ENCODE results near the gene NOL12. TPM values are rescaled to one million over a fixed set of nuclear protein-coding genes. Genes with fewer than 3 reads are reported as not detected.
"Not testable (repeated sequence)": the region's sequence is repeated elsewhere in the genome, so short reads cannot be mapped to it uniquely, and the experiment has no call there.

Gene NOL12
- total RNA-seq, 2 donors from 2014 or later = 25.2 to 48.4 TPM

- peak; percentile 83 for DNase-seq
- Histone ChIP-seq H3K4me1 (peaks cover 29% of the 10 kb centered on the region), H3K27me3 (no peaks in the 10 kb centered on the region), H3K9ac (ENCODE audit: low read depth in 2 of 2, low read length in 2 of 2) (peak overlapping the region in 1 of 2 donors; percentile 99), H3K4me3 (no peak overlapping the region), H3K27ac (peak overlapping the region; percentile 77), H3K36me3 (no peaks in the 10 kb centered on the region), H3K9me3 (no peaks in the 10 kb centered on the region)
- intact Hi-C loops (cut with DNase I) = loop anchor here (5.0 to 10.0 kb wide), 2 partner anchors 43 to 110 kb away; no protein-coding TSS in a partner anchor
- TF ChIP-seq CTCF (IDR thresholded peaks at IDR 0.05) = no peak
Measured at GRCh38 chr22:37684803-37685615, 1.1 kb upstream of the NOL12 start.

- no peak for TF ChIP-seq CTCF (IDR thresholded peaks at IDR 0.05)
- Histone ChIP-seq H3K27me3 (no peaks in the 10 kb centered on the region), H3K9ac (ENCODE audit: low read depth in 2 of 2, low read length in 2 of 2) (peak overlapping the region in 1 of 2 donors; percentile 19), H3K4me1 (peaks cover 21% of the 10 kb centered on the region), H3K27ac (no peak overlapping the region), H3K9me3 (no peaks in the 10 kb centered on the region), H3K36me3 (peaks cover 25% of the 10 kb centered on the region), H3K4me3 (no peak overlapping the region)
- DNase-seq = no peak
- intact Hi-C loops (cut with DNase I) = loop anchor here (5.0 kb wide), 1 partner anchor 42 kb away; no protein-coding TSS in a partner anchor
Measured at GRCh38 chr22:37690407-37690806, 4.3 kb downstream of the NOL12 start.

GRCh38 chr22:37690901-37691504 is 4.9 kb downstream of the NOL12 start:
- no peak for DNase-seq
- no peak overlapping the region for H3K9ac ChIP-seq (ENCODE audit: low read depth in 2 of 2, low read length in 2 of 2)
- no peak for TF ChIP-seq CTCF (IDR thresholded peaks at IDR 0.05)
- H3K4me3 ChIP-seq = no peak overlapping the region
- peaks cover 25% of the 10 kb centered on the region for H3K36me3 ChIP-seq
- no peaks in the 10 kb centered on the region for H3K9me3 ChIP-seq
- H3K27ac ChIP-seq = no peak overlapping the region
- H3K27me3 ChIP-seq = no peaks in the 10 kb centered on the region
- intact Hi-C loops (cut with DNase I) = loop anchor here (5.0 kb wide), 1 partner anchor 41 kb away; no protein-coding TSS in a partner anchor
- H3K4me1 ChIP-seq = peaks cover 16% of the 10 kb centered on the region

- H3K9me3 ChIP-seq = no peaks in the 10 kb centered on the region
- peaks cover 8% of the 10 kb centered on the region for H3K4me1 ChIP-seq
- intact Hi-C loops (cut with DNase I) = loop anchor here (5.0 kb wide), 1 partner anchor 40 kb away; no protein-coding TSS in a partner anchor
- H3K4me3 ChIP-seq = no peak overlapping the region
- no peak for TF ChIP-seq CTCF (IDR thresholded peaks at IDR 0.05)
- no peak overlapping the region for H3K27ac ChIP-seq
- no peaks in the 10 kb centered on the region for H3K27me3 ChIP-seq
- DNase-seq = no peak
- H3K9ac ChIP-seq (ENCODE audit: low read depth in 2 of 2, low read length in 2 of 2) = no peak overlapping the region
- peaks cover 25% of the 10 kb centered on the region for H3K36me3 ChIP-seq
Measured at GRCh38 chr22:37692627-37693285, 6.6 kb downstream of the NOL12 start.

- not testable (repeated sequence) for H3K9ac ChIP-seq (ENCODE audit: low read depth in 2 of 2, low read length in 2 of 2); H3K4me3 ChIP-seq; H3K27ac ChIP-seq; H3K4me1 ChIP-seq; H3K9me3 ChIP-seq; H3K27me3 ChIP-seq; DNase-seq
- H3K36me3 ChIP-seq = peaks cover 25% of the 10 kb centered on the region
- intact Hi-C loops (cut with DNase I) = loop anchor here (5.0 kb wide), 1 partner anchor 38 kb away; no protein-coding TSS in a partner anchor
Measured at GRCh38 chr22:37694131-37694530, 8.0 kb downstream of the NOL12 start.

- Histone ChIP-seq H3K4me3 (peak overlapping the region; percentile 9), H3K27ac (peak overlapping the region; percentile 32), H3K36me3 (peaks cover 22% of the 10 kb centered on the region), H3K9ac (ENCODE audit: low read depth in 2 of 2, low read length in 2 of 2) (peak overlapping the region in 1 of 2 donors; percentile 44)
- DNase-seq; intact Hi-C loops (cut with DNase I); H3K27me3 ChIP-seq; H3K4me1 ChIP-seq; H3K9me3 ChIP-seq: not testable (repeated sequence)
Measured at GRCh38 chr22:37696260-37696656, 10.1 kb downstream of the NOL12 start.
